Liver (tissue), 9 donors: ENCODE results near the gene RELN. TPM values are rescaled to one million over a fixed set of nuclear protein-coding genes. Genes with fewer than 3 reads are reported as not detected.

Source experiments
- DNase-seq: peaks from one replicate; pipeline ENCODE4 v3.0.0-alpha.2; 2017; ENCODE audit warnings: low spot score
- H3K27ac ChIP-seq, 2 donors: one replicate each; pipeline ENCODE4 v1.7.0; 2013; ENCODE audit warnings: inconsistent platforms in 2 of 2, low read length in 2 of 2, control low read depth in 1 of 2, low read depth in 1 of 2, mild to moderate bottlenecking in 1 of 2
- H3K27me3 ChIP-seq, 4 donors: one replicate each; pipeline versions ENCODE4 v1.6.1 to v1.7.0; 2013; ENCODE audit warnings: low read length in 3 of 4, inconsistent platforms in 1 of 4, mild to moderate bottlenecking in 1 of 4, moderate library complexity in 1 of 4; ENCODE audit not compliant: control insufficient read depth in 4 of 4, insufficient read depth in 4 of 4
- H3K36me3 ChIP-seq, 4 donors: one replicate each; pipeline versions ENCODE4 v1.6.1 to v1.7.0; 2013; ENCODE audit warnings: low read length in 3 of 4, mild to moderate bottlenecking in 3 of 4, low read depth in 1 of 4, moderate library complexity in 1 of 4; ENCODE audit not compliant: control insufficient read depth in 4 of 4, insufficient read depth in 3 of 4
- H3K4me1 ChIP-seq, 4 donors: one replicate each; pipeline versions ENCODE4 v1.6.1 to v1.7.0; 2013; ENCODE audit warnings: low read length in 3 of 4, mild to moderate bottlenecking in 3 of 4, moderate library complexity in 1 of 4; ENCODE audit not compliant: control insufficient read depth in 4 of 4, insufficient read depth in 4 of 4
- H3K4me3 ChIP-seq, 3 donors: one replicate each; pipeline versions ENCODE4 v1.6.1 to v1.7.0; 2013; ENCODE audit warnings: low read length in 3 of 3, control low read depth in 1 of 3, low read depth in 1 of 3, mild to moderate bottlenecking in 1 of 3
- H3K9ac ChIP-seq, 2 donors: one replicate each; pipeline ENCODE4 v1.7.0; 2013; ENCODE audit warnings: low read length in 2 of 2, mild to moderate bottlenecking in 2 of 2, moderate library complexity in 2 of 2, control low read depth in 1 of 2, low read depth in 1 of 2
- H3K9me3 ChIP-seq, 4 donors: one replicate each; pipeline versions ENCODE4 v1.6.1 to v1.7.0; 2013; ENCODE audit warnings: low read length in 3 of 4; ENCODE audit not compliant: control insufficient read depth in 4 of 4
- EGR1 ChIP-seq, 2 donors: IDR thresholded peaks; 2 replicates each; pipeline ENCODE4 v1.6.1; 2016 to 2018; ENCODE audit warnings: antibody characterized with exemption in 2 of 2, low read depth in 2 of 2
- FOXA1 ChIP-seq: IDR thresholded peaks from 2 replicates; pipeline ENCODE4 v1.6.1; 2016; ENCODE audit warnings: antibody characterized with exemption
- FOXA2 ChIP-seq: IDR thresholded peaks from 2 replicates; pipeline ENCODE4 v1.6.1; 2016; ENCODE audit warnings: antibody characterized with exemption
- GABPA ChIP-seq, 2 donors: IDR thresholded peaks in 1 of 2; conservative IDR thresholded peaks in 1 of 2; 2 replicates each; pipeline ENCODE4 v1.6.1; 2016; ENCODE audit warnings: antibody characterized with exemption in 2 of 2, mild to moderate bottlenecking in 1 of 2, moderate library complexity in 1 of 2
- HNF4A ChIP-seq, 2 donors: conservative IDR thresholded peaks; 2 replicates each; pipeline ENCODE4 v1.6.1; 2016; ENCODE audit warnings: antibody characterized with exemption in 2 of 2, mild to moderate bottlenecking in 2 of 2
- HNF4G ChIP-seq: IDR thresholded peaks from 2 replicates; pipeline ENCODE4 v1.6.1; 2016; ENCODE audit warnings: antibody characterized with exemption
- JUND ChIP-seq, 2 donors: IDR thresholded peaks; 2 replicates each; pipeline ENCODE4 v1.6.1; 2016; ENCODE audit warnings: antibody characterized with exemption in 2 of 2
- NR2F2 ChIP-seq: IDR thresholded peaks from 2 replicates; pipeline ENCODE4 v1.6.1; 2016; ENCODE audit warnings: antibody characterized with exemption
- RAD21 ChIP-seq, 2 donors: IDR thresholded peaks; 2 replicates each; pipeline ENCODE4 v1.6.1; 2016; ENCODE audit warnings: antibody characterized with exemption in 2 of 2, mild to moderate bottlenecking in 2 of 2
- RXRA ChIP-seq, 2 donors: IDR thresholded peaks; 2 replicates each; pipeline ENCODE4 v1.6.1; 2017 to 2018; ENCODE audit warnings: antibody characterized with exemption in 2 of 2, mild to moderate bottlenecking in 1 of 2
- SP1 ChIP-seq: IDR thresholded peaks from 2 replicates; pipeline ENCODE4 v1.6.1; 2018; ENCODE audit warnings: antibody characterized with exemption, mild to moderate bottlenecking
- YY1 ChIP-seq: IDR thresholded peaks from 2 replicates; pipeline ENCODE4 v1.6.1; 2016; ENCODE audit warnings: antibody characterized with exemption, mild to moderate bottlenecking
- WGBS: extraction: QIAGEN DNeasy Blood & Tissue Kit; methylation state at CpG from one replicate; pipeline ENCODE4 v1.1.7; 2013; 5-methylcytosine and 5-hydroxymethylcytosine counted together
- polyA plus RNA-seq, 2 donors: library from polyadenylated mRNA; stranded (reverse) in 1 of 2; unstranded in 1 of 2; fragments of 200-250 nt in 1 of 2; fragments of >200 nt in 1 of 2; fragmentation: Nextera tagmentation in 1 of 2; extraction: Ambion mirVana in 1 of 2; gene quantifications; one replicate each; pipeline versions ENCODE4 v1.2.1 to v1.2.3, GENCODE V29; 2013 to 2015
- total RNA-seq, 2 donors: library from RNA; depleted of rRNA; stranded (reverse); fragments of >200 nt; gene quantifications; one replicate each; pipeline ENCODE4 v1.2.3, GENCODE V29; 2014
- TF ChIP-seq, protein P1 (sequence below): IDR thresholded peaks from 2 replicates; pipeline ENCODE4 v1.6.1; 2016; ENCODE audit warnings: antibody characterized with exemption, mild to moderate bottlenecking
- TF ChIP-seq, protein P2 (sequence below): IDR thresholded peaks from 2 replicates; pipeline ENCODE4 v1.6.1; 2016; ENCODE audit warnings: antibody characterized with exemption
- TF ChIP-seq, protein P3 (sequence below): IDR thresholded peaks from 2 replicates; pipeline ENCODE4 v1.6.1; 2016; ENCODE audit warnings: antibody characterized with exemption
- TF ChIP-seq, protein P4 (sequence below): fragments of 150-350 bp; IDR thresholded peaks from 2 replicates; pipeline ENCODE4 v1.5.1; 2017; ENCODE audit warnings: improper control_type of control experiment, low read depth, low read length; ENCODE audit not compliant: missing input control
- donor health status: healthy.
- donor health status: healthy.
- donor health status: healthy.
- donor health status: healthy.
- donor health status: healthy.

Gene RELN
- total and polyA plus RNA-seq, 4 donors: 10.0 to 69.8 (median 28.4) TPM

DNA sequence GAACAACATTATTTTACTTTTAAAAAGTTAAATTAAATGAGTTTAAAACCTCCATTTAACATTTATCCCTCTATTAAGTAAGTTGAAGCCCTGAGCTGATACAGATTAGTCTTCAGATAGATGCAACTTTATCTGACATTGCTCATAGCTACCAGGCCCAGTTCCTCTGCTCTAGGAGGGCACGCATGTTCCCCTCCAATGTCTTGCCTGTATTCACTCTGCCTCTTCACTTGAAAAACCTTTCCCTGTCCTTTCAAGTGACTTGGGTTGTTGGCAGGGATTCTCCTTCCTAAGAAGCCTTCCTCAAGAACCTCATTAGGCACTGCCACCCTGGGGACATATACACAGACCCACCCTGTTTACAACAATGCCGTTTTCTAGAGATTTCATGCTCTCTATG, 270.4 kb downstream of the RELN start:
- DNase-seq: no peak
- Histone ChIP-seq H3K4me1 (no peaks in the 10 kb centered on the region), H3K36me3 (no peaks in the 10 kb centered on the region), H3K27ac (no peak overlapping the region), H3K9me3 (no peaks in the 10 kb centered on the region), H3K27me3 (peaks cover 0 to 4% (median 0%) of the 10 kb centered on the region in 4 donors), H3K4me3 (no peak overlapping the region), H3K9ac (no peak overlapping the region)
- WGBS: 84% methylated on average over 2 of the region's 2 CpGs
- TF ChIP-seq RAD21 (IDR thresholded peaks at IDR 0.05) (no peak), FOXA2 (no peak), RXRA (IDR thresholded peaks at IDR 0.05) (no peak), YY1 (no peak), EGR1 (IDR thresholded peaks at IDR 0.05; ENCODE audit: low read depth in 2 of 2) (no peak)
- TF ChIP-seq, protein P1, sequence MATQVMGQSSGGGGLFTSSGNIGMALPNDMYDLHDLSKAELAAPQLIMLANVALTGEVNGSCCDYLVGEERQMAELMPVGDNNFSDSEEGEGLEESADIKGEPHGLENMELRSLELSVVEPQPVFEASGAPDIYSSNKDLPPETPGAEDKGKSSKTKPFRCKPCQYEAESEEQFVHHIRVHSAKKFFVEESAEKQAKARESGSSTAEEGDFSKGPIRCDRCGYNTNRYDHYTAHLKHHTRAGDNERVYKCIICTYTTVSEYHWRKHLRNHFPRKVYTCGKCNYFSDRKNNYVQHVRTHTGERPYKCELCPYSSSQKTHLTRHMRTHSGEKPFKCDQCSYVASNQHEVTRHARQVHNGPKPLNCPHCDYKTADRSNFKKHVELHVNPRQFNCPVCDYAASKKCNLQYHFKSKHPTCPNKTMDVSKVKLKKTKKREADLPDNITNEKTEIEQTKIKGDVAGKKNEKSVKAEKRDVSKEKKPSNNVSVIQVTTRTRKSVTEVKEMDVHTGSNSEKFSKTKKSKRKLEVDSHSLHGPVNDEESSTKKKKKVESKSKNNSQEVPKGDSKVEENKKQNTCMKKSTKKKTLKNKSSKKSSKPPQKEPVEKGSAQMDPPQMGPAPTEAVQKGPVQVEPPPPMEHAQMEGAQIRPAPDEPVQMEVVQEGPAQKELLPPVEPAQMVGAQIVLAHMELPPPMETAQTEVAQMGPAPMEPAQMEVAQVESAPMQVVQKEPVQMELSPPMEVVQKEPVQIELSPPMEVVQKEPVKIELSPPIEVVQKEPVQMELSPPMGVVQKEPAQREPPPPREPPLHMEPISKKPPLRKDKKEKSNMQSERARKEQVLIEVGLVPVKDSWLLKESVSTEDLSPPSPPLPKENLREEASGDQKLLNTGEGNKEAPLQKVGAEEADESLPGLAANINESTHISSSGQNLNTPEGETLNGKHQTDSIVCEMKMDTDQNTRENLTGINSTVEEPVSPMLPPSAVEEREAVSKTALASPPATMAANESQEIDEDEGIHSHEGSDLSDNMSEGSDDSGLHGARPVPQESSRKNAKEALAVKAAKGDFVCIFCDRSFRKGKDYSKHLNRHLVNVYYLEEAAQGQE: no peak

DNA sequence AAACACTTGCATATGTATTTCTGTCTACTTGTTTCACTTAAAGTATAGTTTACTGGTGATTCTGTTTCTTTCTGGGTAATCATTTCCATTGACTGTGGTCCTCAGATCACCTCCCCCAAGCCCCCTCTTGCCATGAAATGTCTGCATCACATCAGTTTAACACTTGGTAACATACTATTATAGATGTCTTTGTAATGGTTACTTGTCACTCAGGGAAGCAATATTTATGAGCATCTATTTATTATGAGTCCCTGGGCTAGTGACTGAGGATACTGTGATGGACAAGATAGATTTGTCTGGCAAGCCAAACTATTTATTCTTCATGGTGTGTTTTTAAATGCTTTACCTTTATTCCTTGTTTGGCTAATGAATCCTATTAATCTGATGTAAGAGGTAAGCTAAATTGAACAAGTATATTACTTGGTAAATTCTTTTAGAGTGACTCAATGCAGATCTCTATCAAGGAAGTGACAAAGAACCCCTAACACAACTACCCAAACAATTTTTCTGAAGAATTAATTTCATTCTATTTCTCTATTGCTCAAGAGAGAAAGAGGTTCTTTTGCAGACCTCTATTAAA, 270.9 kb downstream of the RELN start:
- H3K4me3 ChIP-seq: no peak overlapping the region
- TF ChIP-seq GABPA (IDR thresholded peaks at IDR 0.05 in 1 of 2, conservative IDR thresholded peaks at IDR 0.05 in 1 of 2): no peak
- TF ChIP-seq RAD21 (IDR thresholded peaks at IDR 0.05): no peak
- TF ChIP-seq NR2F2: no peak
- TF ChIP-seq, protein P2, sequence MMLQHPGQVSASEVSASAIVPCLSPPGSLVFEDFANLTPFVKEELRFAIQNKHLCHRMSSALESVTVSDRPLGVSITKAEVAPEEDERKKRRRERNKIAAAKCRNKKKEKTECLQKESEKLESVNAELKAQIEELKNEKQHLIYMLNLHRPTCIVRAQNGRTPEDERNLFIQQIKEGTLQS: no peak
- TF ChIP-seq, protein P3, sequence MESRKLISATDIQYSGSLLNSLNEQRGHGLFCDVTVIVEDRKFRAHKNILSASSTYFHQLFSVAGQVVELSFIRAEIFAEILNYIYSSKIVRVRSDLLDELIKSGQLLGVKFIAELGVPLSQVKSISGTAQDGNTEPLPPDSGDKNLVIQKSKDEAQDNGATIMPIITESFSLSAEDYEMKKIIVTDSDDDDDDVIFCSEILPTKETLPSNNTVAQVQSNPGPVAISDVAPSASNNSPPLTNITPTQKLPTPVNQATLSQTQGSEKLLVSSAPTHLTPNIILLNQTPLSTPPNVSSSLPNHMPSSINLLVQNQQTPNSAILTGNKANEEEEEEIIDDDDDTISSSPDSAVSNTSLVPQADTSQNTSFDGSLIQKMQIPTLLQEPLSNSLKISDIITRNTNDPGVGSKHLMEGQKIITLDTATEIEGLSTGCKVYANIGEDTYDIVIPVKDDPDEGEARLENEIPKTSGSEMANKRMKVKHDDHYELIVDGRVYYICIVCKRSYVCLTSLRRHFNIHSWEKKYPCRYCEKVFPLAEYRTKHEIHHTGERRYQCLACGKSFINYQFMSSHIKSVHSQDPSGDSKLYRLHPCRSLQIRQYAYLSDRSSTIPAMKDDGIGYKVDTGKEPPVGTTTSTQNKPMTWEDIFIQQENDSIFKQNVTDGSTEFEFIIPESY: no peak
- TF ChIP-seq, protein P1: no peak
- TF ChIP-seq RXRA (IDR thresholded peaks at IDR 0.05): no peak
- TF ChIP-seq YY1: no peak
- TF ChIP-seq JUND (IDR thresholded peaks at IDR 0.05): no peak
- TF ChIP-seq SP1: no peak
- no peak for TF ChIP-seq FOXA1
- TF ChIP-seq EGR1 (IDR thresholded peaks at IDR 0.05; ENCODE audit: low read depth in 2 of 2): no peak
- no peak for TF ChIP-seq FOXA2
- no peak for TF ChIP-seq HNF4A (conservative IDR thresholded peaks at IDR 0.05)
- no peak for TF ChIP-seq HNF4G
- TF ChIP-seq, protein P4, sequence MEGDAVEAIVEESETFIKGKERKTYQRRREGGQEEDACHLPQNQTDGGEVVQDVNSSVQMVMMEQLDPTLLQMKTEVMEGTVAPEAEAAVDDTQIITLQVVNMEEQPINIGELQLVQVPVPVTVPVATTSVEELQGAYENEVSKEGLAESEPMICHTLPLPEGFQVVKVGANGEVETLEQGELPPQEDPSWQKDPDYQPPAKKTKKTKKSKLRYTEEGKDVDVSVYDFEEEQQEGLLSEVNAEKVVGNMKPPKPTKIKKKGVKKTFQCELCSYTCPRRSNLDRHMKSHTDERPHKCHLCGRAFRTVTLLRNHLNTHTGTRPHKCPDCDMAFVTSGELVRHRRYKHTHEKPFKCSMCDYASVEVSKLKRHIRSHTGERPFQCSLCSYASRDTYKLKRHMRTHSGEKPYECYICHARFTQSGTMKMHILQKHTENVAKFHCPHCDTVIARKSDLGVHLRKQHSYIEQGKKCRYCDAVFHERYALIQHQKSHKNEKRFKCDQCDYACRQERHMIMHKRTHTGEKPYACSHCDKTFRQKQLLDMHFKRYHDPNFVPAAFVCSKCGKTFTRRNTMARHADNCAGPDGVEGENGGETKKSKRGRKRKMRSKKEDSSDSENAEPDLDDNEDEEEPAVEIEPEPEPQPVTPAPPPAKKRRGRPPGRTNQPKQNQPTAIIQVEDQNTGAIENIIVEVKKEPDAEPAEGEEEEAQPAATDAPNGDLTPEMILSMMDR: no peak
- no peak overlapping the region for H3K9ac ChIP-seq
- no peaks in the 10 kb centered on the region for H3K9me3 ChIP-seq
- no peak overlapping the region for H3K27ac ChIP-seq
- peaks cover 0 to 4% (median 0%) of the 10 kb centered on the region in 4 donors for H3K27me3 ChIP-seq
- DNase-seq: no peak
- H3K36me3 ChIP-seq: no peaks in the 10 kb centered on the region
- H3K4me1 ChIP-seq: no peaks in the 10 kb centered on the region
